ENCODE measurements around the gene VTI1A. TPM values are rescaled to one million over a fixed set of nuclear protein-coding genes. Genes with fewer than 3 reads are reported as not detected.

The VTI1A gene
- total and polyA plus RNA-seq, 9 of the 15 experiments (the other 6 are each of a cell fraction or from before 2014, with no cell fraction given) = 9.3 to 21.4 (median 16.0) TPM

DNA sequence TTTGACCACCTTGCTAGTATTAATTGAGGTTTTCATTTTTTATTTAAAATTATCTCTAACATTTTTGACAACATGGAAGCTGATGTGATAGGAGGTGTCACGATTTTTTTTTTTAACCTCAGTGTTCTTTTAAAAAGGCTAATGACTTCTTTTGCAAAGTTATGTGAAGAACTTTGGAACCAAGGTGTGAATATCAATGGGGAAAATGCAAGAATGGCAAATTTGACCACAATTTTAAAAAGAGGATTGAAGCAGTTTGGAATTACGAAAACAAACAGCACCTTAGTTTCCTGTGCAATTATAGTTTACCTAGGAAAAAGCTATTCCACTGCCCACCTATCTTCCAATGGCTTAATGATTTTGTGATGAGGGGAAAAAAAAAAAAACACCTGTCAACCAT, 232.4 kb downstream of the VTI1A start:
- TF ChIP-seq ERF (CRISPR knock-in tag; IDR thresholded peaks at IDR 0.05) (no peak), KLF6 (CRISPR knock-in tag; IDR thresholded peaks at IDR 0.05; ENCODE audit: borderline replicate concordance) (no peak), ZNF780A (CRISPR knock-in tag; IDR thresholded peaks at IDR 0.05) (no peak), C11orf30 (IDR thresholded peaks at IDR 0.05; ENCODE audit: low read depth) (0 out of 2 replicates have a peak, but pooled peaks have one; percentile 10), CBX2 (IDR thresholded peaks at IDR 0.05; ENCODE audit: insufficient read depth, low read length, poor library complexity, severe bottlenecking) (no peak)
- TF ChIP-seq, protein P1, sequence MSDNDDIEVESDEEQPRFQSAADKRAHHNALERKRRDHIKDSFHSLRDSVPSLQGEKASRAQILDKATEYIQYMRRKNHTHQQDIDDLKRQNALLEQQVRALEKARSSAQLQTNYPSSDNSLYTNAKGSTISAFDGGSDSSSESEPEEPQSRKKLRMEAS (CRISPR knock-in tag; IDR thresholded peaks at IDR 0.05) = no peak

More for the DNA sequence above, 232.4 kb downstream of the VTI1A start:
- FAIRE-seq = no peak
- Histone ChIP-seq H3K79me2 (ENCODE audit: control insufficient read depth, insufficient read depth, low read length) (no peaks in the 10 kb centered on the region), H4K20me1 (replicated peaks; ENCODE audit: control insufficient read depth, insufficient read depth, low read length) (no peaks in the 10 kb centered on the region), H3K4me3 (no peak overlapping the region), H3K9me3 (replicated peaks; ENCODE audit: control insufficient read depth, insufficient read depth, low read depth, low read length) (no peaks in the 10 kb centered on the region), H3K27ac (ENCODE audit: extremely low read depth, low read depth, low read length) (no peak overlapping the region), H3K4me1 (replicated peaks in 1 of 2; ENCODE audit: control insufficient read depth in 2 of 2, insufficient read depth in 2 of 2, low read length in 2 of 2) (peaks cover 0 to 22% of the 10 kb centered on the region in 2 experiments; a peak in 3 of 5 replicates), H3K36me3 (ENCODE audit: control insufficient read depth, insufficient read depth, low read length) (no peaks in the 10 kb centered on the region), H3K4me2 (ENCODE audit: insufficient read depth, low read length) (no peak overlapping the region), H3K27me3 (ENCODE audit: control insufficient read depth in 2 of 2, insufficient read depth in 2 of 2, low read length in 2 of 2) (no peaks in the 10 kb centered on the region), H3K9me1 (ENCODE audit: control insufficient read depth, insufficient read depth, low read length) (no peaks in the 10 kb centered on the region), H2AFZ (ENCODE audit: low read depth, low read length) (no peak overlapping the region), H3K9ac (ENCODE audit: insufficient read depth in 1 of 2, low read depth in 2 of 2, low read length in 2 of 2) (no peak overlapping the region)
- in situ Hi-C loops (cut with MboI) = no loop called here
- ChIA-PET POLR2A (no interaction called here), CTCF (ENCODE audit: low intra/inter-chr PET ratio) (no interaction called here)
- WGBS (ENCODE audit: insufficient coverage, low coverage, missing lambda C conversion rate) = 75% methylated on average over 2 of the region's 2 CpGs
- intact Hi-C loops (cut with micrococcal nuclease) = no loop called here
- DNase-seq (ENCODE audit: extremely low read depth in 1 of 4, low spot score in 3 of 4) = no peak
- no peak for ATAC-seq
- no TSS peak for BruUV-seq (replicated peaks)

Measured in K562 (cell line).